CD4-positive, alpha-beta T cell treated with Interleukin-15 for 1 hour (primary cell): ENCODE data around the gene SORCS2.

Source experiments
- DNase-seq: peaks from one replicate; pipeline ENCODE4 v3.0.0-alpha.2; 2020

The SORCS2 gene

GRCh38 chr4:7294176-7294756 is 101.9 kb downstream of the SORCS2 start:
- DNase-seq, result no peak

GRCh38 chr4:7295197-7295910 is 103.0 kb downstream of the SORCS2 start:
- DNase-seq, result no peak

GRCh38 chr4:7295911-7296660 is 103.7 kb downstream of the SORCS2 start:
- no peak for DNase-seq

- DNase-seq, result no peak
Measured at GRCh38 chr4:7296661-7297335, 104.5 kb downstream of the SORCS2 start.

GRCh38 chr4:7297374-7297773 is 105.0 kb downstream of the SORCS2 start:
- DNase-seq, result no peak

GRCh38 chr4:7297881-7298280 is 105.5 kb downstream of the SORCS2 start:
- no peak for DNase-seq

- DNase-seq, result no peak
Measured at GRCh38 chr4:7298619-7299009, 106.3 kb downstream of the SORCS2 start.

- DNase-seq, result no peak
Measured at GRCh38 chr4:7299010-7299907, 106.9 kb downstream of the SORCS2 start.

- DNase-seq, result no peak
Measured at GRCh38 chr4:7299908-7300710, 107.8 kb downstream of the SORCS2 start.

GRCh38 chr4:7300711-7301095 is 108.4 kb downstream of the SORCS2 start:
- no peak for DNase-seq

- no peak for DNase-seq
Measured at GRCh38 chr4:7301126-7301785, 108.9 kb downstream of the SORCS2 start.

- DNase-seq, result no peak
Measured at GRCh38 chr4:7301846-7302630, 109.7 kb downstream of the SORCS2 start.

- no peak for DNase-seq
Measured at GRCh38 chr4:7302781-7303404, 110.6 kb downstream of the SORCS2 start.

- no peak for DNase-seq
Measured at GRCh38 chr4:7303561-7303960, 111.2 kb downstream of the SORCS2 start.

- DNase-seq, result no peak
Measured at GRCh38 chr4:7304436-7304835, 112.1 kb downstream of the SORCS2 start.

GRCh38 chr4:7306021-7306965 is 114.0 kb downstream of the SORCS2 start:
- no peak for DNase-seq

- DNase-seq, result no peak
Measured at GRCh38 chr4:7306986-7307385, 114.6 kb downstream of the SORCS2 start.

GRCh38 chr4:7307394-7308099 is 115.2 kb downstream of the SORCS2 start:
- no peak for DNase-seq
